Duodenal mucosa (tissue), 2 donors: ENCODE results near the gene RO60.

Experiments used
- H3K27ac ChIP-seq: one replicate; pipeline ENCODE4 v1.7.0; 2013; ENCODE audit warnings: low read depth, low read length
- H3K27me3 ChIP-seq, 2 donors: one replicate each; pipeline ENCODE4 v1.7.0; 2013; ENCODE audit warnings: low read length in 2 of 2, control low read depth in 1 of 2; ENCODE audit not compliant: insufficient read depth in 2 of 2, control insufficient read depth in 1 of 2
- H3K36me3 ChIP-seq, 2 donors: one replicate each; pipeline ENCODE4 v1.7.0; 2013; ENCODE audit warnings: low read length in 2 of 2, control low read depth in 1 of 2; ENCODE audit not compliant: insufficient read depth in 2 of 2, control insufficient read depth in 1 of 2
- H3K4me1 ChIP-seq, 2 donors: one replicate each; pipeline ENCODE4 v1.7.0; 2013; ENCODE audit warnings: low read length in 2 of 2, control low read depth in 1 of 2; ENCODE audit not compliant: insufficient read depth in 2 of 2, control insufficient read depth in 1 of 2
- H3K4me3 ChIP-seq, 2 donors: one replicate each; pipeline ENCODE4 v1.7.0; 2013; ENCODE audit warnings: low read length in 2 of 2, low read depth in 1 of 2
- H3K9ac ChIP-seq, 2 donors: one replicate each; pipeline ENCODE4 v1.7.0; 2013; ENCODE audit warnings: low read length in 2 of 2, low read depth in 1 of 2
- H3K9me3 ChIP-seq, 2 donors: one replicate each; pipeline ENCODE4 v1.7.0; 2013; ENCODE audit warnings: low read length in 2 of 2, control low read depth in 1 of 2; ENCODE audit not compliant: control insufficient read depth in 1 of 2

RO60 gene

DNA sequence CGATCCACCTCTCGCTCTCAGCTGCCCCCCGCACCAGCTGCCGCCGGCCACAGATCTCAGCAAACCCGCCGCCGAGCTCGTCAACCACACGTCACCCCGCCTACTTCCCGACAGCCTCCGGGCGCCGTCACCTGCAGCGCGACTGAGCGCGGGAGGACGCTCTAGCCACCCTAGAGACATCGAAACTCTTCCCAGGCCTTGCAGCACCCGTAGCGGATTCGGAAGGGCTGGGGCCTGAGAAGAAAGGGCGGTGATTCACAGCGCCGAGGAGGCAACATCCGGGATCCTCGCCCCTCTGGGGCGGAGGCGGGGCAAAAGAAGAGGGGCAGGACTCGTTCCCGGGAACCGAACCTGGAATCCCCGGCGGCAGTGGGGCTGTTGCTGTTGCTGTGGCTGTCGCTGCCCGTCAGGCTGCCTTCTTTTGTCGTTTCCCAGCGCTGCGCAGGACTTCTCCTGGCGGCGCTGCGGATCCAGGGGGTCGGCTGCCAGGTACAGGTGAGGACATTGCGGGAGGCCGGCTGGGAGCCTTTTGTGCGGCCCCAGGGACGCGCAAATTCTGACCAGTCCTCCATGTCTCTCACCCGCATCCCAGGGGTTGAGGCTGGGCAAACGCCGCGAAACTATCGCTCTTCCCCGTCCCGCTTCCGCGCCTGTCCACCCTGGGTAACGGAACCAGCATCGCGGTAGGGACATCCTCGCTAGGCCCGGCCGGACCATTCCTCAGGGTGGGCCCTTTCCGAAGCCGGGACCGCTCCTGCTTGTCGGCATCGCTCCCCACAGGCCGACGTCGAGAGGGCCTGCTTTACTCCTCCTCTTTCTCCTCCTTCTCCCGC, at the start of gene RO60, which contains the start of gene UCHL5:
Gene RO60, plus strand, starts transcription at position 331 of the 833 bp plus-strand sequence. CDS start 9,443 bp downstream, outside the sequence.
Gene UCHL5, minus strand, starts transcription at position 79 of the 833 bp plus-strand sequence. CDS start 100 bp downstream, outside the sequence.
- Histone ChIP-seq H3K27ac (peak within 1 kb of the TSS; percentile 98), H3K36me3 (peaks cover 0 to 2% of the 10 kb centered on the region in 2 donors), H3K4me3 (peak within 1 kb of the TSS; percentile 95 to 98), H3K9ac (peak within 1 kb of the TSS; percentile 93 to 97), H3K9me3 (no peaks in the 10 kb centered on the region), H3K4me1 (peaks cover 12 to 21% of the 10 kb centered on the region in 2 donors), H3K27me3 (no peaks in the 10 kb centered on the region)

DNA sequence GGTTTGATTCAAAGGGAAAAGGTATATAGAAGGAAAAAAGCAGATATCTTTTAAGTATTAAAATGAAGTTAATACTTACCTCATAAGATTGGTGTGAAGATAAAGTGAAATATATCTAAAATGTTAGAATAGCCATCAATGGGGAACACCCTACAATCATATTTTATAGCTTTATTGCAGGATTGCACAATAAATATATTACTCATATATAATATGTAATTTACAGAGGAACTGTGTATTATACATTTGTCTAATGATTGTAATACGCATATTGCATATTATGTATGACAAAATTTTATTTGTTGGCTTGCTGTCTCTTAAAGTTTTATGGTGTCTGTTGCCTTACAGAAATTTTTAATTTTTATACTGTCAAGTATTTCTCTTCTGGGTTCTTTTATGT, 48.0 kb upstream of the RO60 start:
- Histone ChIP-seq H3K27me3 (no peaks in the 10 kb centered on the region), H3K9me3 (no peaks in the 10 kb centered on the region), H3K27ac (no peak overlapping the region), H3K36me3 (no peaks in the 10 kb centered on the region), H3K4me3 (no peak overlapping the region), H3K4me1 (peaks cover 21 to 49% of the 10 kb centered on the region in 2 donors), H3K9ac (no peak overlapping the region)

DNA sequence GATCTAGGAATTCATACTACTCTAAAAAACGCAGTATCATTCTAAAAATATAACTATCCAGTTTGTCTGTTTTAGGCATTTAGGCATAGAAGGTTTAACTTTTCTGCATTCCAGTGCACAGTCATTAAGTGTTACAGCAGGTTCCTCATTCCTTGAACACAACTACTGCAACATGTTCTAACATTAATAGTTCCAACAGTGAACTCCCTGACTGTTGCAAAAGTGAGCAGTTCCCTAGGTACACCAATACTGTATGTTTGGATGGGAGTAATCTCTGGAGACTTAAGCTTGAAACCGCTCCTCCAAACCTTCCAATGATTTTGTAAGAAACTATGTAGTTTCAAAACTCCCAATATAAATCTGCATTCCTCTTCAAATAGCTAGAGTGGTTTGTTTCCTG, 46.4 kb upstream of the RO60 start:
- Histone ChIP-seq H3K4me1 (peaks cover 21 to 41% of the 10 kb centered on the region in 2 donors), H3K9me3 (no peaks in the 10 kb centered on the region), H3K27ac (no peak overlapping the region), H3K9ac (no peak overlapping the region), H3K27me3 (no peaks in the 10 kb centered on the region), H3K36me3 (no peaks in the 10 kb centered on the region), H3K4me3 (no peak overlapping the region)

DNA sequence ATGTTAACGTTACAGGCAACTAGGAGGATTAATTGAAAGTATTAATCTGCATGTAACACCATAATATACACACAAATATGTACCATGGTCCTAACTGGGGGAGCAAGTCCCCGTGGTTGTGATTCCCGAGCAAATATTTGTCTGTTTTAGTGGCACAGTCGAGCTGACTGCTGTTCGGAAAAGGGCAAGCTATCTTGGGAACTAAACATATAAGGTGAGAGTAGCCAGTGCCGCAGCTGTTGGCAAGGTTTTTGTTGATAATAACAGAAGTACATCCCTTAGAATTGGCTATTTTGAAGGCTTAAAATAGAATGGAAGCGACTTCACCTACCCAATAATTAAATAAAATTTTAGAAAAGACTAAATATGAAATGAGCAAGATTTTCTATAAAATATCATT, 45.7 kb upstream of the RO60 start:
- Histone ChIP-seq H3K36me3 (no peaks in the 10 kb centered on the region), H3K27me3 (no peaks in the 10 kb centered on the region), H3K4me3 (no peak overlapping the region), H3K9me3 (no peaks in the 10 kb centered on the region), H3K9ac (no peak overlapping the region), H3K27ac (no peak overlapping the region), H3K4me1 (peaks cover 14 to 36% of the 10 kb centered on the region in 2 donors)

DNA sequence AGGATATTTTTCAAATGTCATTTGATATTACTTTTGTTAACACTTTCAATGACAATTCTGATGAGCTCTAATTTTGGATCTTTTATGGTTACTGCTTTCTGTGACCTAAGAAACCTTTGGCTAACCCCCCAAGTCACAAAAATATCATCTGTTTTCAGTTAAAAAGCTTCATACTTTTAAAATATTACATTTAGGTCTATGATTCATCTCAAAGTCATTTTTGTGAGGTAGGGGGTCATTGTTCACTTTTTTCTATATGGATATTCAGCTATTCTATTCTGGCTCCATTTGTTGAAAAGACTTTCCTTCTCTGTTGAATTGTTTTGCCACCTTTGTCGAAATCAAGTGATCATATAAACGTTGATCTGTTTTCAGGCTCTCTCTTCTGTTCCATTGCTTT, 45.0 kb upstream of the RO60 start:
- no peaks in the 10 kb centered on the region for H3K36me3 ChIP-seq
- peaks cover 8 to 41% of the 10 kb centered on the region in 2 donors for H3K4me1 ChIP-seq
- no peak overlapping the region for H3K27ac ChIP-seq
- no peak overlapping the region for H3K9ac ChIP-seq
- H3K27me3 ChIP-seq: no peaks in the 10 kb centered on the region
- no peak overlapping the region for H3K4me3 ChIP-seq
- H3K9me3 ChIP-seq: no peaks in the 10 kb centered on the region

DNA sequence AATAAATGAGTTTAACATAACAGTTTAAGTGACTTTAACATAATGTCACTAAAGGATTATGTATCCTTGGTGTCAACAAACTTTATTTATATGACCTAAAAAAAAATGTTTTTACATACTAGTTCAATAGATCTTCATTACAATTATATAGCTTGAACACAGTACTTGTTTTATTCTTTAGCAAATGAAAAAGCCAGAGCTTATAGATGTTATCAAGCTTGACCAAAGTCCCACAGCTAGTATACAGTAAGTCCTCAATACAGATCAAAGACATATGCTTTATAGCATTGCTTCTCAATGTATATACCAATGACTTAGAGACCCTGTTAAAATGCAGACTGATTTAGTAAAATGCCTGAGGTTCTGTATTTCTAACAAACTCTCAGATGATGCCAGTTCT, 42.6 kb upstream of the RO60 start:
- peaks cover 3 to 29% of the 10 kb centered on the region in 2 donors for H3K4me1 ChIP-seq

DNA sequence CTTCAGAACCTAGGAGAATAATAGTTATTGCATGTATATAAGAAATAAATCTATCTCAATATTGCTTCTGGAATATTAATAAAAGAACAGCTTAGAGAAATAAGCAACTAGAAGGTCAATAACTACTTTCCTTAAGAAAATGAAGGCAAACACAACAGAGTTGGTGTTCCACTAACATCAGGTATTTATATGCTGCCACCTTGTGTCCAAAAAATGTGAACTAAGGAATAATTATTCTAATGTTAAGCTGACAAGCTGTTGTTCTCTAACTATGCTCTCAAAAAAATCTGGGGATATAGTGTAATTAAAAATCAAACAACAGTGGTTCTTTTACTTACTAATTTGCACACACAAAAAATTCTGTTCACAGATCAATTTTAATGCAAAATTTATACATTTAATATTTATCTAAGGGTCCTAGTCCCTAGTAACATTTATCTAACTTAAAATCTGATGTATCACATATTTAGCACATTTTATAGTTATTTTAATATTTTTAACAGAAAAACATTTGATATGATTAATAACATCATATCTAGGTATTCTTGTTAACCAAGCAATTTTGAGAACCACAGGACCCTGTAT, 39.9 kb upstream of the RO60 start:
- Histone ChIP-seq H3K4me1 (peaks cover 0 to 16% of the 10 kb centered on the region in 2 donors), H3K27ac (no peak overlapping the region), H3K4me3 (no peak overlapping the region), H3K9me3 (no peaks in the 10 kb centered on the region), H3K9ac (no peak overlapping the region), H3K27me3 (no peaks in the 10 kb centered on the region), H3K36me3 (peaks cover 0 to 4% of the 10 kb centered on the region in 2 donors)

More for the DNA sequence above, 42.6 kb upstream of the RO60 start:
- Histone ChIP-seq H3K9me3 (no peaks in the 10 kb centered on the region), H3K27me3 (no peaks in the 10 kb centered on the region), H3K9ac (no peak overlapping the region), H3K4me3 (no peak overlapping the region), H3K27ac (no peak overlapping the region), H3K36me3 (no peaks in the 10 kb centered on the region)

DNA sequence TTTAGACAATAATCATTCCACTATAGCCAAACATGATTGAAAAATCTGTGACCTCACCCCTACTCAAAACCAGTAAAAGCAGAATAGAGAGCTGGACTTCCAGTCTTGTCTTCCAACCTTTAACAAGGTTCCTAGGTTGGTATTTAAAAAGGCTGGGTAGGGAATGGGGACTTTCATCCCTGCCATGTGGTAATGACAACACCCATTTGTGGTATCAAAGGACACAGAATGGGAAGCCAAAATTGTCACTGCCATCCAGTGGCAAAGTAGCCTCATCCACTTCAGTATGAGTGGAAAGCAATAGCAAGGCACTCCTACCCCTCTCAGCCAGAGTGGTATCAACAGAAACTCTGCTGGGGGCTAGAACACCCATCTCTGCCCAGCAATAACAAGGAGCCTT, 34.2 kb upstream of the RO60 start:
- Histone ChIP-seq H3K27ac (no peak overlapping the region), H3K36me3 (peaks cover 0 to 11% of the 10 kb centered on the region in 2 donors)

DNA sequence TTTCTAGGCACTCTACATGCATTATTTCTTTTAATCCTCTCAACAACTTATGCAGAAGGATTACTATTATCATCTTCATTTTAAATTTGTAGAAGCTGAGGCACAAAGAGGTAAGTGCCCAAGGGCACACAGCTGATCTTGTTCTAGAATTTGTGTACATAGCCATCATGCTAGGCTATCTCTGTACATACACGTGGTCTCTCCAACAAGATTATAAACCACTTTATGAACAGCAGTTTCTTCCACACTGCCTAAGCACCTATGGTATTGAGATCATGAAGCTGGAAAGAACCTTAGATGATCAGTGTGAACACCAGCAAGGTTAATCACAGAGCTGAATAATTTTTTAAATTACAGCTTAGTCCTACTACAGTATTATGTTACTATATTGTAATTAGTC, 29.1 kb upstream of the RO60 start:
- no peaks in the 10 kb centered on the region for H3K27me3 ChIP-seq
- H3K27ac ChIP-seq: no peak overlapping the region
- no peak overlapping the region for H3K9ac ChIP-seq
- peaks cover 0 to 7% of the 10 kb centered on the region in 2 donors for H3K36me3 ChIP-seq
- peaks cover 0 to 3% of the 10 kb centered on the region in 2 donors for H3K4me1 ChIP-seq
- H3K9me3 ChIP-seq: no peaks in the 10 kb centered on the region
- H3K4me3 ChIP-seq: no peak overlapping the region

More for the DNA sequence above, 34.2 kb upstream of the RO60 start:
- Histone ChIP-seq H3K9ac (no peak overlapping the region), H3K4me1 (peaks cover 0 to 4% of the 10 kb centered on the region in 2 donors), H3K9me3 (no peaks in the 10 kb centered on the region), H3K27me3 (no peaks in the 10 kb centered on the region), H3K4me3 (no peak overlapping the region)

DNA sequence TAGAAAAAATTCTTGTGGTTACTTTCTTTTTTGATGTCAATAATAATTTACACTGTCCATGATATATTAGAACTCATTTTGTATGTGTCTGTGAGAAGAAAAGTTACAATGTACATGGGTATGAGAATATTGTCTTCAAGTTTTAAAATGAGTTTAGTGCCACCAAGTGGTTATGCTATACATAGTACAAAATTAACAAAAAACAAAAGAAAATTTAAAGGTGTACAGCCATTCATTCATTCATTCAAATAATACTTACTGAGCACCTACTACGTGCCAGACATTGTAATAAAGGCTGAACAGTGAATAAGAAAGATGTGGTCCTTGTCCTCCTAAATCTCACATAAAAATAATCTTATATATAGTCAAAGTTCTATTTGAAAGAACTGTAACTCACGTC, 28.0 kb upstream of the RO60 start:
- no peak overlapping the region for H3K27ac ChIP-seq
- no peaks in the 10 kb centered on the region for H3K4me1 ChIP-seq
- H3K9me3 ChIP-seq: no peaks in the 10 kb centered on the region
- no peak overlapping the region for H3K4me3 ChIP-seq
- H3K36me3 ChIP-seq: peaks cover 0 to 7% of the 10 kb centered on the region in 2 donors
- no peak overlapping the region for H3K9ac ChIP-seq
- H3K27me3 ChIP-seq: no peaks in the 10 kb centered on the region
